ENCODE results near the gene GRWD1.

GRWD1 gene

GRCh38 chr19:48445606-48446481 is at the start of gene GRWD1:
GRWD1 (plus strand) TSS chr19:48445983; CDS start chr19:48446006, 23 bp downstream.
- peak; percentile 95 for DNase-seq (ENCODE audit: low read depth, low spot score)
- H3K4me1 ChIP-seq (ENCODE audit: control insufficient read depth, insufficient read depth, low read length): peaks cover 3% of the 10 kb centered on the region
- H3K9me3 ChIP-seq (ENCODE audit: control insufficient read depth, insufficient read depth, low read length): no peaks in the 10 kb centered on the region
- H3K4me3 ChIP-seq (ENCODE audit: low read length): peak within 1 kb of the TSS; percentile 96
- H3K36me3 ChIP-seq (ENCODE audit: control insufficient read depth, insufficient read depth, low read length): peaks cover 18% of the 10 kb centered on the region
- WGBS (ENCODE audit: insufficient coverage, insufficient read length): no CpG with 5 or more reads among the region's 61 CpGs
- H3K27ac ChIP-seq (ENCODE audit: low read length): no peak within 1 kb of the TSS
- H3K27me3 ChIP-seq (ENCODE audit: control insufficient read depth, insufficient read depth, low read length): no peaks in the 10 kb centered on the region

- Histone ChIP-seq H3K36me3 (ENCODE audit: control insufficient read depth, insufficient read depth, low read length) (no peaks in the 10 kb centered on the region), H3K4me1 (ENCODE audit: control insufficient read depth, insufficient read depth, low read length) (peaks cover 11% of the 10 kb centered on the region), H3K27me3 (ENCODE audit: control insufficient read depth, insufficient read depth, low read length) (peaks cover 12% of the 10 kb centered on the region; the same call in 1 of the 2 replicates), H3K9me3 (ENCODE audit: control insufficient read depth, insufficient read depth, low read length) (no peaks in the 10 kb centered on the region), H3K27ac (ENCODE audit: low read length) (no peak overlapping the region), H3K4me3 (ENCODE audit: low read length) (no peak overlapping the region)
- WGBS (ENCODE audit: insufficient coverage, insufficient read length): no CpG with 5 or more reads among the region's 24 CpGs
- no peak for DNase-seq (ENCODE audit: low read depth, low spot score)
Measured at GRCh38 chr19:48396016-48396823, 49.6 kb upstream of the GRWD1 start.

GRCh38 chr19:48396824-48397176 is 49.0 kb upstream of the GRWD1 start:
- Histone ChIP-seq H3K4me3 (ENCODE audit: low read length) (no peak overlapping the region), H3K27me3 (ENCODE audit: control insufficient read depth, insufficient read depth, low read length) (peaks cover 12% of the 10 kb centered on the region; the same call in 1 of the 2 replicates), H3K36me3 (ENCODE audit: control insufficient read depth, insufficient read depth, low read length) (no peaks in the 10 kb centered on the region), H3K9me3 (ENCODE audit: control insufficient read depth, insufficient read depth, low read length) (no peaks in the 10 kb centered on the region), H3K27ac (ENCODE audit: low read length) (no peak overlapping the region), H3K4me1 (ENCODE audit: control insufficient read depth, insufficient read depth, low read length) (peaks cover 10% of the 10 kb centered on the region)
- no peak for DNase-seq (ENCODE audit: low read depth, low spot score)
- WGBS (ENCODE audit: insufficient coverage, insufficient read length): no CpG with 5 or more reads among the region's 2 CpGs

- 100% methylated on average over 3 of the region's 22 CpGs for WGBS (ENCODE audit: insufficient coverage, insufficient read length)
- Histone ChIP-seq H3K36me3 (ENCODE audit: control insufficient read depth, insufficient read depth, low read length) (no peaks in the 10 kb centered on the region), H3K4me1 (ENCODE audit: control insufficient read depth, insufficient read depth, low read length) (peaks cover 10% of the 10 kb centered on the region), H3K4me3 (ENCODE audit: low read length) (peak overlapping the region; percentile 74; the same call in 1 of the 2 replicates), H3K9me3 (ENCODE audit: control insufficient read depth, insufficient read depth, low read length) (no peaks in the 10 kb centered on the region), H3K27ac (ENCODE audit: low read length) (no peak overlapping the region), H3K27me3 (ENCODE audit: control insufficient read depth, insufficient read depth, low read length) (peaks cover 12% of the 10 kb centered on the region; the same call in 1 of the 2 replicates)
- no peak for DNase-seq (ENCODE audit: low read depth, low spot score)
Measured at GRCh38 chr19:48397263-48398101, 48.3 kb upstream of the GRWD1 start.

GRCh38 chr19:48398102-48398374 is 47.7 kb upstream of the GRWD1 start:
- DNase-seq (ENCODE audit: low read depth, low spot score): no peak
- Histone ChIP-seq H3K36me3 (ENCODE audit: control insufficient read depth, insufficient read depth, low read length) (no peaks in the 10 kb centered on the region), H3K27me3 (ENCODE audit: control insufficient read depth, insufficient read depth, low read length) (peaks cover 12% of the 10 kb centered on the region; the same call in 1 of the 2 replicates), H3K4me3 (ENCODE audit: low read length) (peak overlapping the region; percentile 74), H3K4me1 (ENCODE audit: control insufficient read depth, insufficient read depth, low read length) (peaks cover 10% of the 10 kb centered on the region), H3K9me3 (ENCODE audit: control insufficient read depth, insufficient read depth, low read length) (no peaks in the 10 kb centered on the region), H3K27ac (ENCODE audit: low read length) (no peak overlapping the region)
- WGBS (ENCODE audit: insufficient coverage, insufficient read length): no CpG with 5 or more reads among the region's 17 CpGs

- no peak overlapping the region for H3K27ac ChIP-seq (ENCODE audit: low read length)
- no peaks in the 10 kb centered on the region for H3K9me3 ChIP-seq (ENCODE audit: control insufficient read depth, insufficient read depth, low read length)
- no peaks in the 10 kb centered on the region for H3K36me3 ChIP-seq (ENCODE audit: control insufficient read depth, insufficient read depth, low read length)
- H3K4me3 ChIP-seq (ENCODE audit: low read length): peak overlapping the region; percentile 74
- H3K4me1 ChIP-seq (ENCODE audit: control insufficient read depth, insufficient read depth, low read length): peaks cover 10% of the 10 kb centered on the region
- WGBS (ENCODE audit: insufficient coverage, insufficient read length): no CpG with 5 or more reads among the region's 104 CpGs
- peaks cover 12% of the 10 kb centered on the region; the same call in 1 of the 2 replicates for H3K27me3 ChIP-seq (ENCODE audit: control insufficient read depth, insufficient read depth, low read length)
- DNase-seq (ENCODE audit: low read depth, low spot score): no peak
Measured at GRCh38 chr19:48398375-48399235, 47.2 kb upstream of the GRWD1 start.

GRCh38 chr19:48400018-48400742 is 45.6 kb upstream of the GRWD1 start:
- DNase-seq (ENCODE audit: low read depth, low spot score): no peak
- peaks cover 5% of the 10 kb centered on the region for H3K4me1 ChIP-seq (ENCODE audit: control insufficient read depth, insufficient read depth, low read length)
- peak overlapping the region; percentile 7; the same call in 1 of the 2 replicates for H3K4me3 ChIP-seq (ENCODE audit: low read length)
- peaks cover 5% of the 10 kb centered on the region; the same call in 1 of the 2 replicates for H3K27me3 ChIP-seq (ENCODE audit: control insufficient read depth, insufficient read depth, low read length)
- no CpG with 5 or more reads among the region's 14 CpGs for WGBS (ENCODE audit: insufficient coverage, insufficient read length)
- no peak overlapping the region for H3K27ac ChIP-seq (ENCODE audit: low read length)
- no peaks in the 10 kb centered on the region for H3K9me3 ChIP-seq (ENCODE audit: control insufficient read depth, insufficient read depth, low read length)
- no peaks in the 10 kb centered on the region; the same call in 1 of the 2 replicates for H3K36me3 ChIP-seq (ENCODE audit: control insufficient read depth, insufficient read depth, low read length)

- no peak for DNase-seq (ENCODE audit: low read depth, low spot score)
- Histone ChIP-seq H3K4me1 (ENCODE audit: control insufficient read depth, insufficient read depth, low read length) (peaks cover 3% of the 10 kb centered on the region), H3K4me3 (ENCODE audit: low read length) (no peak overlapping the region), H3K36me3 (ENCODE audit: control insufficient read depth, insufficient read depth, low read length) (no peaks in the 10 kb centered on the region; the same call in 1 of the 2 replicates), H3K27me3 (ENCODE audit: control insufficient read depth, insufficient read depth, low read length) (peaks cover 2% of the 10 kb centered on the region; the same call in 1 of the 2 replicates), H3K9me3 (ENCODE audit: control insufficient read depth, insufficient read depth, low read length) (no peaks in the 10 kb centered on the region), H3K27ac (ENCODE audit: low read length) (no peak overlapping the region)
- WGBS (ENCODE audit: insufficient coverage, insufficient read length): no CpG with 5 or more reads among the region's 5 CpGs
Measured at GRCh38 chr19:48401287-48401686, 44.5 kb upstream of the GRWD1 start.

- no peak for DNase-seq (ENCODE audit: low read depth, low spot score)
- no peaks in the 10 kb centered on the region for H3K27me3 ChIP-seq (ENCODE audit: control insufficient read depth, insufficient read depth, low read length)
- H3K4me1 ChIP-seq (ENCODE audit: control insufficient read depth, insufficient read depth, low read length): peaks cover 2% of the 10 kb centered on the region
- H3K4me3 ChIP-seq (ENCODE audit: low read length): no peak overlapping the region
- H3K36me3 ChIP-seq (ENCODE audit: control insufficient read depth, insufficient read depth, low read length): no peaks in the 10 kb centered on the region; the same call in 1 of the 2 replicates
- no peak overlapping the region for H3K27ac ChIP-seq (ENCODE audit: low read length)
- H3K9me3 ChIP-seq (ENCODE audit: control insufficient read depth, insufficient read depth, low read length): no peaks in the 10 kb centered on the region
- WGBS (ENCODE audit: insufficient coverage, insufficient read length): no CpG with 5 or more reads among the region's 3 CpGs
Measured at GRCh38 chr19:48403606-48404005, 42.2 kb upstream of the GRWD1 start.
